Measurements from ENCODE around the gene GYG2.
"Not testable (repeated sequence)": the region's sequence is repeated elsewhere in the genome, so short reads cannot be mapped to it uniquely, and the experiment has no call there.

Gene GYG2

GRCh38 chrX:2903366-2903765, 74.6 kb downstream of the GYG2 start:
- no peak for DNase-seq (ENCODE audit: low read depth)

- DNase-seq (ENCODE audit: low read depth): no peak
Measured at GRCh38 chrX:2907295-2907694, 78.6 kb downstream of the GYG2 start.

- no peak for DNase-seq (ENCODE audit: low read depth)
Measured at GRCh38 chrX:2908125-2908685, 79.5 kb downstream of the GYG2 start.

- DNase-seq (ENCODE audit: low read depth): no peak
Measured at GRCh38 chrX:2910109-2910508, 81.4 kb downstream of the GYG2 start.

GRCh38 chrX:2913118-2913517, 84.4 kb downstream of the GYG2 start:
- DNase-seq (ENCODE audit: low read depth): no peak

- DNase-seq (ENCODE audit: low read depth): no peak
Measured at GRCh38 chrX:2917767-2918166, 89.0 kb downstream of the GYG2 start.

GRCh38 chrX:2921193-2921592, 92.5 kb downstream of the GYG2 start:
- DNase-seq (ENCODE audit: low read depth): no peak

- no peak for DNase-seq (ENCODE audit: low read depth)
Measured at GRCh38 chrX:2921750-2922149, 93.0 kb downstream of the GYG2 start.

- no peak for DNase-seq (ENCODE audit: low read depth)
Measured at GRCh38 chrX:2924151-2924550, 95.4 kb downstream of the GYG2 start.

- DNase-seq (ENCODE audit: low read depth): not testable (repeated sequence)
Measured at GRCh38 chrX:2926255-2926654, 97.5 kb downstream of the GYG2 start.

- no peak for DNase-seq (ENCODE audit: low read depth)
Measured at GRCh38 chrX:2926664-2927275, 98.0 kb downstream of the GYG2 start.

- DNase-seq (ENCODE audit: low read depth): no peak
Measured at GRCh38 chrX:2928191-2928582, 99.5 kb downstream of the GYG2 start.

GRCh38 chrX:2928583-2929434, 100.1 kb downstream of the GYG2 start, which contains the start of gene ARSD:
TSS of gene ARSD (minus strand) at chrX:2929339. CDS start at chrX:2929275, 64 bp downstream.
- peak; percentile 49 for DNase-seq (ENCODE audit: low read depth)

- no peak for DNase-seq (ENCODE audit: low read depth)
Measured at GRCh38 chrX:2931155-2931554, 102.4 kb downstream of the GYG2 start.

- no peak for DNase-seq (ENCODE audit: low read depth)
Measured at GRCh38 chrX:2931612-2932011, 102.9 kb downstream of the GYG2 start.
